ENCODE data around the gene MGAT5B.

MGAT5B gene

DNA sequence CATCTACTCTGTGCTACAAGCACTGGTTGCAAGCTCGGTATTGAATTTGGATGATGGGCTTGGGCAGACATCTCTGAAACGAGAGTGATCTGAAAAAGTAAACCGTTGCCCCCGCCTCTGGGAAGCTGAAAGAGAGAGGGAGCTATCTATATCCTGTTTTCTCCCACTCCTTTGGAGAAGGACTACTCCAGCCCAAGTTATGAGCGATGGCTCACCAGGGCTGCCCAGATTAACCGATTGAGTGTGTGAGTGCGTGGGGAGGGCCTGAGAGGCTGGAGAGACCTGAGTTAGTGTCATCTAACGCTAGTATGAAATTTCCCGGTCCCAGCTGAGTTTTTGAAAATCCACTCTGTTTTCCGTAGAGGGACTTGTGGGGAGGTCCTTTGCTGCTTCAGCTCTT lies 11.5 kb downstream of the MGAT5B start:
- Mint-ChIP-seq H3K36me3 (peaks cover 4 to 9% of the 10 kb centered on the region in 2 donors), H3K9me3 (peaks cover 11 to 13% of the 10 kb centered on the region in 2 donors), H3K27ac (no peak overlapping the region), H3K27me3 (peaks cover 7 to 11% of the 10 kb centered on the region in 2 donors), H3K4me3 (no peak overlapping the region), H3K4me1 (no peaks in the 10 kb centered on the region)
- ATAC-seq (replicated peaks) (no peak), DNase-seq (no peak)

DNA sequence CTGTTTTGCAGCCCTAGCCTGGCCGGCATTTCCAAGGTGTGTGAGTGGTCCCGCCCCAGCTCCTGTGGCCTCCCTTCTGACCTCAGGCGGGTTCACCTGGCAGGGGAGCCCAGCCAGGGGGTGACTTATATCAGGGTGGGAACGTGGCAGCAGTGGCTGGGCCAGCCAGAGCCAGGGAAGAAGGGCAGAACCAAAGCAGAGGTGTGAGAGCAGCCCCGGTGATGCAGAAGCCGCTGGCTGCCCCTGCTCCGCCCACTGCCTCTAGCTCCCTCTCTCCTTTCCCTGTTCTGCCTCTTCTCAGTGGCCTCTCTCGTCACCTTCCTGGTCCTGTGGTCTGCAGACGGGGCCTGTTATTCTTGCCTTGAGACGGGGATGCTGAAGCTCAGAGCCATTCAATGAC lies 12.1 kb downstream of the MGAT5B start:
- Mint-ChIP-seq H3K4me3 (no peak overlapping the region), H3K27ac (no peak overlapping the region), H3K4me1 (no peaks in the 10 kb centered on the region), H3K27me3 (peaks cover 7 to 11% of the 10 kb centered on the region in 2 donors), H3K9me3 (peaks cover 5 to 10% of the 10 kb centered on the region in 2 donors), H3K36me3 (peaks cover 4 to 6% of the 10 kb centered on the region in 2 donors)
- ATAC-seq (replicated peaks): no peak
- DNase-seq: no peak

DNA sequence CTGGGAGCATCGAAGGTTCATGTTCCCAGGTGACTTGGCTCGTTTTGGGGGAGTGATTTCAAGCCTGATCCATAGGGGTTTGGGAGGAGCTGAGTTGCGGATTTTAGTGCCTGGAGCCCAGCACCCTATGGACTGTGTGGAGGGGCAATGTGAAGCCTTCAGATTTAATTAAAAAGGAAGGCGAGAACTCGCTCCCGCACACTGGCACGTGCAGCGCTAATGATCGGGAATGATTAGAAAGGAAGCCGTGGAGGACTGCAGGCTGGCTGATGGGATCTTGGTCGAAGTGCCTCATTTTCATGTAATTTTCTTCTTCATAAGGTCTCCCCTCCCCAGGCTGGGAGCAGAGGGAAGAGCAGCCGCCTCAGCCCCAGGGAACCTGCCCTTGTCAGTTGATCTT lies 12.8 kb downstream of the MGAT5B start:
- Mint-ChIP-seq H3K9me3 (peaks cover 0 to 3% of the 10 kb centered on the region in 2 donors), H3K4me1 (no peaks in the 10 kb centered on the region), H3K27me3 (peaks cover 7 to 11% of the 10 kb centered on the region in 2 donors), H3K36me3 (no peaks in the 10 kb centered on the region), H3K27ac (no peak overlapping the region), H3K4me3 (no peak overlapping the region)
- ATAC-seq (replicated peaks) (no peak), DNase-seq (no peak)

DNA sequence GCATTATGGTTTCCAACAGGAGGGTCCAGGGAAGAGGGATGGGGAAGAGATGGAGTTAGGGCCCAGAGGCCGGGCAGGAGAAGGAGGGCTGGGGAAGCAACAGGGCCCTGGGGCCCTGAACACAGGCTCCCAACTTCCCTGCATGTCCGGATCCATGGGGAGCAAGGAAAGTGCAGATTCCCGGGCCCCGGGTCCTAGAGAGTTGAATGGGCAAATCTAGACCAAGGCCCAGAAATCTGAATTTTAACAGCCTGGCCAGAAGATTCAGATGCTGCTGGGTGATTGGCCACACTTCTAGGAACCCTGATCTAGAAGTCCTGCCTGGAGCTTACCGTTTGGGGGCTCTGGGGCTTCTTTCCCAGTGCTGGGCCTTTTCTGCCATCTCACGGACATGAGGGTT lies 13.2 kb downstream of the MGAT5B start:
- Mint-ChIP-seq H3K36me3 (no peaks in the 10 kb centered on the region), H3K4me1 (no peaks in the 10 kb centered on the region), H3K4me3 (no peak overlapping the region), H3K9me3 (no peaks in the 10 kb centered on the region), H3K27me3 (peaks cover 7 to 11% of the 10 kb centered on the region in 2 donors), H3K27ac (no peak overlapping the region)
- DNase-seq (no peak), ATAC-seq (replicated peaks) (no peak)

DNA sequence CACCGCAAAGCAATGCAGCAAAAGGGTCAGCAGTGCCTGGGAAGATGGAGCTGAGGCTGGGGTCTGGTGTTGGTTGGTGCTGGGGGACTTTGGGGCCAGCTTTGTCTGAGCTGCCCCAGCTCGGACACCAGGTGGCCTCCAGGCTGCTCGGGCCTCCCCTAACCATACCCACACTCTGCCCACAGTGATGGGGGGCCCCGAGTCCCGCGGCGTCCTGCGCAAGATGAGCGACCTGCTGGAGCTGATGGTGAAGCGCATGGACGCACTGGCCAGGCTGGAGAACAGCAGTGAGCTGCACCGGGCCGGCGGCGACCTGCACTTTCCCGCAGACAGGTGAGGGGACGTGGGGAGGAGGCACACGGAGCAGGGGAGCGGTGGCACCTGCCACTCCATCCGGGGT lies 13.8 kb downstream of the MGAT5B start:
- ATAC-seq (replicated peaks) (no peak), DNase-seq (no peak)
- H3K36me3 Mint-ChIP-seq: no peaks in the 10 kb centered on the region
- H3K4me3 Mint-ChIP-seq: no peak overlapping the region
- H3K9me3 Mint-ChIP-seq: no peaks in the 10 kb centered on the region
- no peak overlapping the region for H3K27ac Mint-ChIP-seq
- no peaks in the 10 kb centered on the region for H3K4me1 Mint-ChIP-seq
- H3K27me3 Mint-ChIP-seq: peaks cover 7 to 11% of the 10 kb centered on the region in 2 donors

DNA sequence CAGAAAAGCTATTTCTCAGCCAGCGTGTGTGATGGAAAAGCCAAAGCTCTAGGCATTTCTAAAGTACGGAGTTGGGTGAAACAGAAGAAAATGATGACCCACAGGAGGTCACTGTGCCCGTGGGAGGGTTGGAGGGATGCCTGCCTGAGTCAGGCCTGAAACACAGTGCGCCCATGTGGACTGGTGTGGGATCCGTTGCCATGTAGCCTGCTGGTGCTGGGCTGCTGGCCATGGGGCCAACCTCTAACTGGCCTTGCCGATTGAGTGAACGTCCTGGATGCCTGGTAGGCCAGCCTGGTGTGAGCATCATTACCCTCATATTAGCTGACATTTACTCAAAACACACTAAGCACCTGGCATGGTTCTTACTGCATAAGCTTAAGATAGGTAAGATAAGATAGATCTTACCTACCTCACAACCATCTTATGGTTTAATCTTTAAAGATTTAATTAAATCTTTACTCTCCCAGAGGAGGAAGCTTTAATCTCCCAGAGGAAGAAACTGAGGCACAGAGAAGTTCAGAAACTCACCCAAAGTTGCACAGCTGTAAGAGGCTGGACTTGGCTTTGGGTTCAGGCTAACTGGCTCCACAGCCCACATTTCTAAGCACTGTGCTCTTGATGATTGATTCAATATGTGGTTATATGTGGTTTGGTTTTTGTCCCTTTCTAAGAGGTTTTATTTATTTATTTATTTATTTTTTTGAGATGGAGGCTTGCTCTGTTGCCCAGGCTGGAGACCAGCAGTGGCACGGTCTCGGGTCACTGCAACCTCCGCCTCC lies 15.7 kb downstream of the MGAT5B start:
- no peak overlapping the region for H3K4me3 Mint-ChIP-seq
- ATAC-seq (replicated peaks) (no peak), DNase-seq (no peak)
- no peaks in the 10 kb centered on the region for H3K9me3 Mint-ChIP-seq
- H3K4me1 Mint-ChIP-seq: no peaks in the 10 kb centered on the region
- H3K27ac Mint-ChIP-seq: no peak overlapping the region
- H3K27me3 Mint-ChIP-seq: peaks cover 7 to 11% of the 10 kb centered on the region in 2 donors
- no peaks in the 10 kb centered on the region for H3K36me3 Mint-ChIP-seq

DNA sequence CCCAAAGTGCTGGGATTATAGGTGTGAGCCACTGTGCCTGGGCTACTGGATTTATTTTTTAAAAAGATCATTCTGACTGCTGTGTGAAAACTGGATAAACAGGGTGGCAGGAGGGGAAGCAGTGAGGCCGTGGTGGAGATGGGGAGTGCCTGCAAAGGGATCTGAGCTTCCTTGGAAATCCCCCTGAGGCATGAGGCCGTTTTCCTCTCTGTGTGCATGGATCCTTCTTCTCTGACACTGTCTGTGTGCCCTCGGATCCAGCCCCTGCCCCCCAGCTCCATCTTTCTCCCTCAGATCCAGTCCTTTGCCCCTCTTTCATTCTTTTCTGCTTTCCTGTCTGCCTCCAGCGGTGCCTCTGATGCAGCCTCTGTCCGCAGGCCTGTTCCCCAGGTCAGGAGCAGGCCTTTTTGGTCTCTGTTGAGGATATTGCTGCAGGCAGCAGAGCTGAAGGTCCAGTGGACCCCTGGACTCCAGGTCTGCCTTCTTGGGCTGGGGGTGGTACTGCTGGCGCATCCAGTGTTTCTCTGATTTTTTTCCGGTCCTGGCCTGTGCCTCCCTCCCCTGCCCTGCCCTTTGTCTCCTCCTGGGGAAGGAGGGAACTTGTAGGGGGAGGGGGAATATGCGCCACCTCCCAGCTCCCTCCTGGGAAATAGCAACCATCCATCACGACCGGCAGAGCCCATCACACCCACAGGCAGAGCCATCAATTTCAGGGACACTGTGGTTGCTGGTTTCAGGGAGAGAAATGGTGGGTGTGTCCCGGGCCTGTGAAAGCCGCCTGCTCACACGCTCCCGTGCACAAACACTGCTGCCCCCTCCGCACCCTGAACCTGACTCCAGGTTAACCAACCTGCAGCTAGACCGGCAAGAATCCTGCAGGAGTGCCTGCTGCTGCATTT lies 17.0 kb downstream of the MGAT5B start:
- no peaks in the 10 kb centered on the region for H3K9me3 Mint-ChIP-seq
- H3K27ac Mint-ChIP-seq: no peak overlapping the region
- H3K36me3 Mint-ChIP-seq: no peaks in the 10 kb centered on the region
- peaks cover 5 to 7% of the 10 kb centered on the region in 2 donors for H3K27me3 Mint-ChIP-seq
- H3K4me3 Mint-ChIP-seq: no peak overlapping the region
- H3K4me1 Mint-ChIP-seq: no peaks in the 10 kb centered on the region
- no peak for ATAC-seq (replicated peaks)
- no peak for DNase-seq

DNA sequence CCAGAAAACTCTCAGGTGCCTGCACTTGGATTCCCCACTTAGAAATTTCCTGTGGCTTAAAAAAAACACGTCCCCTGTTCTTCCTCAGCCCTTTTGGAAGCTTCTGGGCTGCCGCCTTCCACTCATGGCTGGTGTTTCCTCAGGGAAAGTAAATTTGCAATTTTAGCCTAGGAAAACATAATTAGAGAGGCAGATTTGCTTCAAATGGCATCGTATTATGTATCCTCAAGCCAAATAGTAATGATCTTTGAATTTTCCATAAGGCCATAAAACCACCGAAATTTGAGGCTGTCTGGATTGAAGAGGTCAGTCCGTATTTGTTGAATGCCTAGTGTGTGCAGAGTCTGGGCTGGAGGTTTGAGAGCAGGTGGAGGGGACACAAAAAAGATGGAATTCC lies 17.7 kb downstream of the MGAT5B start:
- Mint-ChIP-seq H3K4me3 (no peak overlapping the region), H3K27ac (no peak overlapping the region), H3K9me3 (no peaks in the 10 kb centered on the region), H3K36me3 (no peaks in the 10 kb centered on the region), H3K4me1 (no peaks in the 10 kb centered on the region), H3K27me3 (peaks cover 0 to 2% of the 10 kb centered on the region in 2 donors)
- DNase-seq: no peak
- no peak for ATAC-seq (replicated peaks)

DNA sequence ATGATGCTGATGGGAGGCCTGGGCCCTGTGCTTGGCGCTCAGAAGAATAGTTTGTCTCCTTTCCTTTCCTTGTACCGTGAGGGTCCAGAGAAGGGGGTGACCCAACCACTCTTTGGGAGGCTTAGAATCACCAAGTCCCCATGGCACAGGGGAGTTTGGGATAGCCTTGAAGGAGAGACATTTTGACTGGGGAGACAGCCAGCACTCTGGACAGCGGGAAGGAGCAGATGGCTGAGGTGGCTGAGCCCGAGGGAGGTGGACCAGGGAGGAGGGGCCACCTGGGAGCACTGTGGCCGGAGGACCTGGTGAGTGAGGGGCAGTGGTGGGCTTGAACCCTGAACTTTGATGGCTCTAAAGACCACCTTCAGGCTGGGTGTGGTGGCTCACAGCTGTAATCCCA lies 18.2 kb downstream of the MGAT5B start:
- Mint-ChIP-seq H3K36me3 (no peaks in the 10 kb centered on the region), H3K27me3 (no peaks in the 10 kb centered on the region), H3K4me1 (no peaks in the 10 kb centered on the region), H3K4me3 (no peak overlapping the region), H3K27ac (no peak overlapping the region), H3K9me3 (no peaks in the 10 kb centered on the region)
- ATAC-seq (replicated peaks) (no peak), DNase-seq (no peak)

DNA sequence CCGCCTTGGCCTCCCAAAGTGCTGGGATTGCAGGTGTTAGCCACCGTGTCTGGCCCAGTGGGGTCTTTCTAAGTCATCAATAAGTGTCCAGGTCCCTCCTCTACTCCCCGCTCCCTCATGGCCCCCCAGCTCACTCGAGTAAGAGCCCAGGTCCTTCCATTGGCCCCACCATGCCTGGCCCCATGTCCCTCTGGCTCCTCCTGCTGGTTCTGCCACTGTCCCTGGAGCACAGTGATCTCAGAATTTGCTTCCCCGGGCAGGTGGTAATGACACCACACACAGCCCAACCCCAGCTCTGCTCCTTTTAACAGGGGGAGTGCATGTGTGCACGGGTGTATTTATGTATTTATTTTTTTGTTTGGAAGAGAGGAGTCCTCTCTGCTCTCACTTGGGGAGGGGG lies 19.6 kb downstream of the MGAT5B start:
- Mint-ChIP-seq H3K36me3 (no peaks in the 10 kb centered on the region), H3K4me1 (no peaks in the 10 kb centered on the region), H3K27ac (no peak overlapping the region), H3K9me3 (no peaks in the 10 kb centered on the region), H3K27me3 (no peaks in the 10 kb centered on the region), H3K4me3 (no peak overlapping the region)
- ATAC-seq (replicated peaks) (no peak), DNase-seq (no peak)

DNA sequence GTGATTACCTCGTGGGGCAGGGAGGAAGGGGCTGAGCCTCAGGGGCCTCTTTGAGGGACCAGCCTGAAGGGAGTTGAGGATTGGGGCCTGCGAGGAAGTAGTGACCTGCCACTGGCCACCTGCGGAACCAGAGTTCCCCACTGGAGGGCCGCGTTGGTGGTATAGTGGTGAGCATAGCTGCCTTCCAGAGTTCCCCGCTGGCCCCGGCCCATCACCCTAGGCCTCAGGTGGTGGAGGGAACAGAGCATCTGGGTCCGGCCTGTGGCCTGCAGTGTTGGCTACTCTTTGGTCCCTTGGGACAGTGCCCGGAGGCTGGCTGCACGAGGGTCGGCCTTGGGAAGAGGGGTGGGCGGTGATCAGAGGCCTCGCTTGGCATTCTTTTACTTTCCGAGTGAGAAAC lies 20.5 kb downstream of the MGAT5B start:
- no peaks in the 10 kb centered on the region for H3K27me3 Mint-ChIP-seq
- no peaks in the 10 kb centered on the region for H3K4me1 Mint-ChIP-seq
- no peak for ATAC-seq (replicated peaks)
- no peak overlapping the region for H3K4me3 Mint-ChIP-seq
- H3K9me3 Mint-ChIP-seq: no peaks in the 10 kb centered on the region
- no peak overlapping the region for H3K27ac Mint-ChIP-seq
- no peaks in the 10 kb centered on the region for H3K36me3 Mint-ChIP-seq
- no peak for DNase-seq

DNA sequence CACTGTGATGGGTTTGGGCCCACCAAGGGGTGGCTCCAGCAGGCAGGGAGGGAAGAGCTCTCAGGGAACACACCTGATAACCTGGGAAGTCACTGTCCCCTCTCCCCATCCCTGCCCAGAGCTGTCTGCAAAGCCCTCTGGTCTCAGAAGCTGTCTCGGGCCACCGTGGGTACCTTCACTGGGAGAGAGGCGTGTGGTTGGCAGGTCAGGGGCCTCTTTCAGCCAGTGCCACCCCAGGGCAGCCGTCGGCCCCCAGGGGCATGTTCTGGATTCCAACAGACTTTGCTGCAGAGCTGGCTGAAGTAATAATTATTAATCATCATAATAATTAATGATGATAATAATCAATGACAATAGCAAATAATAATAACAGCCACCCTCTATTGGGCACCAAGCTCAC lies 21.1 kb downstream of the MGAT5B start:
- Mint-ChIP-seq H3K27ac (no peak overlapping the region), H3K4me1 (no peaks in the 10 kb centered on the region), H3K9me3 (no peaks in the 10 kb centered on the region), H3K4me3 (no peak overlapping the region), H3K27me3 (no peaks in the 10 kb centered on the region), H3K36me3 (no peaks in the 10 kb centered on the region)
- no peak for ATAC-seq (replicated peaks)
- DNase-seq: no peak

DNA sequence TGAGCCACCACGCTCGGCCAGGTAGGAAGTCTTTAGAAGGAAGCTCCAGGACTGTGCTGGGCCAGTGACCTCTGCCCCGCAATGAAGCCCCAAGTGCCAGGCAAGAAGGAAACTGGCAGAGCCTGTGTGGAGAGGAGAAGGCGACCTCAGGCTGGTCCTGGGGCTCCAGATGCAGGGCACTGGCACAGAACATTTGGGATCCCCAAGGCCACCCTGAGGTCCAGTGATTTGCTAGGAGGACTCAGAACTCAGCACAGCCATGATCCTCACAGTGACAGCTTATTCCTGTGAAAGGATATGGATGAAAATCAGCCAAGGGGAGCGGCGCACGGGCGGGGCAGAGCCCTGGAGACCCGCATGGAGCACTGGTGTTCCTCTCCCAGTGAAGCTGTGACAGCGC lies 24.1 kb downstream of the MGAT5B start:
- Mint-ChIP-seq H3K27ac (no peak overlapping the region), H3K4me3 (no peak overlapping the region), H3K36me3 (no peaks in the 10 kb centered on the region), H3K27me3 (no peaks in the 10 kb centered on the region), H3K9me3 (no peaks in the 10 kb centered on the region), H3K4me1 (no peaks in the 10 kb centered on the region)
- DNase-seq: no peak
- no peak for ATAC-seq (replicated peaks)

DNA sequence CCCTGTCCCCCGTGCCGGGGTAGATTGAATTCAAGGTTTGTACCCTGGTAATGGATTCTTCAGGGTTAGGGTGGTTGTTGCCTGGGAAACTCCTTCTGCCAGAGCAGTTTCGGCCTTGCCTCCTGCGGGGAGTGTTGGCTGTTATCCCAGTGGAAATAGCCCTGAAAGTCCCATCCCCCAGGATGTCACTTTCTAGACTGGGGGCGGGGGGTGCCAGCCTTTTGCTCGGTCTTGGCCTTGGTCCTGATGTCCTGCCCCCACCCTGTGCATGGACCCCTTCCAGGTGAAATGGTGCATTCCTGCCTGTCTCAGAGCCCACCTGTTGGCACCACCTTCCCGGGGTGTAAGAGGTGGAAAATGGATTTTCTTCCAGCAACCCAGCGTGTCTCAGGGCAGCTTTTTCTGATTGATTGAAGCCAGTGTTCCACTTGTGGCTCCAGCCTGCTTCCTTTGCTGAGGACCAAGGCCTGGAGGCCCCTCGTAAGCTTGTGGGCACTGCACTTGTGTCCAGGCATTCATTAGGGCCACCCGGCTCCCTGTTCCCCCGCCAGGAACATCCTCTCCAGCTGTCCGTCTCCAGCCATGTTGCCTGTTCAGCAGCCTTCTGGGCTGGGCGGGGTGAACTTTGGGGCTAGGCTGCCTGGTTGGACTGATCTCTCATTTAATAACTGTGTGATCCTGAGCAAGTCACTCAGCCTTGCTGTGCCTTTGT lies 25.6 kb downstream of the MGAT5B start:
- no peaks in the 10 kb centered on the region for H3K27me3 Mint-ChIP-seq
- ATAC-seq (replicated peaks) (no peak), DNase-seq (no peak)
- no peaks in the 10 kb centered on the region for H3K4me1 Mint-ChIP-seq
- no peaks in the 10 kb centered on the region for H3K9me3 Mint-ChIP-seq
- no peak overlapping the region for H3K27ac Mint-ChIP-seq
- H3K4me3 Mint-ChIP-seq: no peak overlapping the region
- H3K36me3 Mint-ChIP-seq: no peaks in the 10 kb centered on the region

Data from stimulated activated naive B cell treated with anti-CD40 and anti-IgM and Interleukin-4, amounts not matched to agents 10 μg/mL and 1 μg/mL and 100 μg/mL, for 72 hours (primary cell).